ENCODE measurements around the gene CPTP.

- TF ChIP-seq CTCF (IDR thresholded peaks at IDR 0.05; ENCODE audit: borderline replicate concordance, extremely low read depth, low read length, poor library complexity, severe bottlenecking) (no peak), EZH2 (IDR thresholded peaks at IDR 0.05; ENCODE audit: borderline replicate concordance, low read depth, low read length, severe bottlenecking) (no peak)
These were observed 2.7 kb downstream of the CPTP start for GRCh38 chr1:1327291-1327690.

Data from DND-41 (cell line).